ENCODE data around the gene ACOT7. TPM values are rescaled to one million over a fixed set of nuclear protein-coding genes. Genes with fewer than 3 reads are reported as not detected.
"Not testable (repeated sequence)": the region's sequence is repeated elsewhere in the genome, so short reads cannot be mapped to it uniquely, and the experiment has no call there.

ACOT7 gene
- polyA plus RNA-seq, 4 donors: 18.2 to 34.2 (median 27.5) TPM

GRCh38 chr1:6365047-6365446 is 28.5 kb downstream of the ACOT7 start:
- no peak for DNase-seq (ENCODE audit: low read depth in 4 of 4, low spot score in 3 of 4)

- DNase-seq (ENCODE audit: low read depth in 4 of 4, low spot score in 3 of 4): not testable (repeated sequence)
These were observed 30.3 kb downstream of the ACOT7 start for GRCh38 chr1:6363085-6363884.

DNA sequence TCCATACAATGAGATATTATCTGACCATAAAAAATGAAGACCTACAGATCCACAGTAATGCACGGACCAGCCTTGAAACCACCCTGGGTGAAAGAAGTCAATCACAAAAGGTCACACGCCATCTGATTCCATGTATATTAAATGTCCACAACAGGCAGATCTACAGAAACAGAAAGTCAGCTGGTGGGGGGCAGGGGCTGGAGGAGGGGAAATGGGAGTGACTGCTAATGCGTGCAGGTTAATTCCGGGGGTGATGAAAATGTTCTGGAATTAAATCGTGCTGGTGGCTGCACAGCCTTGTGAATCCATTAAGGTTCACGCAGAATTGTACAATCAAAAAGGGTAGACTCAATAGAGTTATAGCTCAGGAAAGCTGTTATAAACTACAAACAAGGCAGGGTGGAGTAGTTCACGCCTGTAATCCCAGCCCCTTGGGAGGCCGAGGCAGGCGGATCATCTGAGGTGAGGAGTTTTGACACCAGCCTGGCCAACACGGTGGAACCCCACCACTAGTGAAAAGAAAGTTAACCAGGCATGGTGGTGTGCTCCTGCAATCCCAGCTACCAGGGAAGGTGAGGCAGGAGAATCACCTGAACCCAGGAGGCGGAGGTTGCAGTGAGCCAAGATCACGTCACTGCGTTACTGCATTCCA is 32.3 kb downstream of the ACOT7 start:
- DNase-seq (ENCODE audit: low read depth in 4 of 4, low spot score in 3 of 4): no peak

DNA sequence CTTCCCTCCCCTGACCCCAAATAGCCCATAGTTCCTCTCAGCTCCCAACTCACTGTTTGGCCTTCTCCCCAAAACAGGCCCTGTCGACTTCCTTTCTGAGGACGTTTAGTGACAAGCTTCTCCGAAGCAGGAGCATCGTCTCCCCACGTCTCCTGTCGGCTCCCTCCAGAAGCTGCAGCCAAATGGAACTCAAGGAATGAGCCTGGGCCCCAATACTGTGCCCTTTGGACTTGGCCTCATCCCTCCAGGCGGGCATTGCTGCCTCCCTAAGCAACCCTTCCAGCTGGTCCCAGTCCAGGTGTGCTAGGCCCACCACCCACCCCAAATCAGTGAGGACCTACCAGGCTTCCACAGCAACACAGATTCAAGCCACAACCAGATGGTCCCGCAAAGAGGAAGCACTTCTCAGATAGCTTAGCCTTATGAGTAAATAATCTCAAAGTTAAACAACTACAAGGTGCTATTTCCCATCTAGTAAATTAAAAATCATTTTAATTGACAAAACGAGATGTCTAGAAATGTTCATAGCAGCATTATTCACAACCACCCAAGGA is 33.0 kb downstream of the ACOT7 start:
- no peak for DNase-seq (ENCODE audit: low read depth in 4 of 4, low spot score in 3 of 4)

DNA sequence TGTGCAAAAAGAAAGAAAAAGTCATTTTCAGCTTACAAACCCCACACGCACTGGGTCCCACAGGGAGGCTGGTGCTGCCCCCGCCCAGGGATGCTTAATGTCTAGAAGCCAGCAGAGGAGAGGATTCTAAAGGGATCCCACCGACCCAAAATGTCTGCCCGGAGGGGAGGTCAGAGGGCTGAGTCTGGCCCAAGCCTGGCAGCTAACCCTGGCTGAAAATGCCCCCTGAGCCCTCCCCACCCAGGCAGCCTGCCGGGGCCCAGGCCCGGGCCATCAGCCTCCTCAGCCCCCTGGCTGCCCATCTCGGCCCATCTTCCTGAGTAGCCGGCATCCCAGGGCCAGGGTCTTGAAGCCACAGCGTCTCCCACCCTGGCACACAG is 33.5 kb downstream of the ACOT7 start:
- no peak for DNase-seq (ENCODE audit: low read depth in 4 of 4, low spot score in 3 of 4)

- peak in 3 of 4 donors; percentile 42 to 63 (median 61) for DNase-seq (ENCODE audit: low read depth in 4 of 4, low spot score in 3 of 4)
These were observed 34.1 kb downstream of the ACOT7 start for GRCh38 chr1:6359216-6360116.

DNA sequence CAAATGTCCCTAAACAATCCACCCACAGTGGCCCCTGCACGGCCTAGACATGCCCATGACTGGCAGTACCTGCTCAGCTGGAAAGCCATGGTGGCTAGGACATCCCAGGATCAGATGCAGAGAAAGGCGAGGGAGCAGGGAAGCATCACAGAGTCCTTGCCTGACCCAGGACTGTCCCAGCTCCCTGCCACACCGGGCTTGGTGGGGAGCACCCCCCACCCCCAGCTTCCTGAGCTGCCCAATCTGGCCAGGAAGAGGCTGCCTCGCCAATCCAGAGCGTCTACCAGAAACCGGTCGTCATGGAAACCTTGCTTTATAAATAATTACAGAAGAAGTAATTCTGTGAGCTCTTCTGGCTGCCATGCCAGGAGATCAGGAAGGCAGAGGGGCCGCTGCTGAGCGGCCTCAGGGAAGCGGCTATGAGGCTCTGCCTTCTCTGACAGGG is 34.8 kb downstream of the ACOT7 start:
- no peak for DNase-seq (ENCODE audit: low read depth in 4 of 4, low spot score in 3 of 4)

GRCh38 chr1:6358144-6358624 is 35.4 kb downstream of the ACOT7 start:
- no peak for DNase-seq (ENCODE audit: low read depth in 4 of 4, low spot score in 3 of 4)

GRCh38 chr1:6357243-6357936 is 36.2 kb downstream of the ACOT7 start:
- no peak for DNase-seq (ENCODE audit: low read depth in 4 of 4, low spot score in 3 of 4)

DNA sequence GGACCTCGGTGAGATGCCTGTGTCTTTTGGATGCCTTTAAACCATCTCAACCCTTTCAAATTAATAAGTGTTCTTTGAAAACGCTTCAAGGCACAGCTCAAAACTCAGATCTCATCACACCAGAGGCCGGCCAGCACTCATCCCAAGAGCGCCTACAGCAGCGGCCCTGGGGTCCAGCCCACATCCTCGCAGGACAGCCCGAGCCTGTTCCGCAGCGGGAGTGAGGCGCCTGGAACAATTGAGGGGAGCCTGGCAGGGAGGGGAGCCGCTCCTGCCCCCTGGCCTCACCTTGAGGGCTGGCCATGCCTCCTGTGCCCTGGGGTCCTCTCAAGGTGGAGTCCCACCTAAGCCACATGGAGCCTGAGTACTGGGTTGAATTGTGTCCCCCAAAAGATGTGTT is 37.9 kb downstream of the ACOT7 start:
- no peak for DNase-seq (ENCODE audit: low read depth in 4 of 4, low spot score in 3 of 4)

- DNase-seq (ENCODE audit: low read depth in 4 of 4, low spot score in 3 of 4): no peak
These were observed 38.8 kb downstream of the ACOT7 start for GRCh38 chr1:6354659-6355317.

DNA sequence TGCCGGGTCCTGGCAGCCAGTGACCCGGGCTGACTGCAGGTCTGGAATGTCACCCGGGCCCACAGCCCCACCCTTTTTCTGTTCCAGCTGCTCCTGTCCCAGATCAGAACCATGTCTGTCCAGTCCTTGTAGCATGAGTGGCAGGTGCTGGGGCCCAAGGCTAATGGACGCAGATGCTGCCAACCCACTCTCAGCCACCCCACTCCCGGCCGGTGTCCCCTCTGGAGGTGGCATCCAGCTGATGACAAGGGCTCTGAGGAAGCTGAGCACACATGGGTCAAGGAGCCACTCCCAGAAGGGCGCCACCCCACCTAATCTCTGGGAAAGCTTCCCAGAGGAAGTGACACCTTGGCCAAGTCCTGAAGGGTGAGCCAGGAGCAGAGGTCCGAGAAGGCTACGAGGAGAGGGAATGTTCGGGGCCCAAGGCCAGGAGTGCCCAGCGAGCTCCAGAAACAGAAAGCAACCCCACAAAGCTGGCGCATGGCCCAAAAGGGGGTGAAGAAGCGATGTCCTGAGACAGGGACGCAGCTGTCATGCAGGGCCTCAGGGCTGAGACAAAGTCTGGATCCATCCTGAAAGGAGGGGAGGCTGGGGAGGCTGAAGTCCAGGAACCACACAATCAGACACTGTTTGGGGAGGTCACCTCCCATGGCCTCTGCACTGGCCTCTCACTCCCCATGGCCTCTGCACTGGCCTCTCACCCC is 39.5 kb downstream of the ACOT7 start:
- DNase-seq (ENCODE audit: low read depth in 4 of 4, low spot score in 3 of 4): no peak

DNA sequence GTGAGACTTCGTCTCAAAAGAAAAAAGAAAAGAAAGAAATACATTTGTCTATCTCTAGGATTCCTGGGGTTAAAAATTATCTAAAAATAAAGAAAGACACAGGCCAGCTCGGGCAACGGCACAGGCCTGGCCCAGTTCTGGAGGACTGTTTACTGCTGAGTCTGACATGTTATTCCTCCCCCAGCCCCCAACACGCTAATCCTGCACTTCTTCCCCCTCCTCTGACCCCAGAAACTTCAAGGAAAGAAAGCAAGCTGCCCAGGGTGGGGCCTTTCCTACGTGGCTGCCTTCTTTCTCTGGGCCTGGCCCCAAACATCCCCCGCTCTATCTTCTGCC is 40.0 kb downstream of the ACOT7 start:
- DNase-seq (ENCODE audit: low read depth in 4 of 4, low spot score in 3 of 4): no peak

DNA sequence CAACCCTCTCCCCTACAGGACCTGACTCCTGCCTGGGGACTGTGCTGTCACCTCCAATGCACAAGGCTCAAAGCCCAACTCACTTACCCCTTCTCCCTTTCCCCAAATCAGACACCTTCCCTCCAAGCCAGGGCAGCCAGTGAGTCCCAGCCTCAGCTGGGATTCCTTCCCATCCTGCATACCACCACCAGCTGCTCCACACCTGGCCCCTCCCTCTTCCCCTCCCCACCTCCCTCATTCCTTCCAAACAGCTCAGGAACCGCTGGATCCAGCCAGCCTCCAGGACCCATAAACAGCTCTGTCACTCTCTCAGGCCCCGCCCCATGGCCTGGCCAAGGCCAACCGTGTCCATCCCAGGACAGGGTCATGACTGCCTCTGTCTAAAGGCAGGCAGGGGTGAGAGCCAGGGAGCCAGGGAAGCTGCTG is 41.4 kb downstream of the ACOT7 start:
- no peak for DNase-seq (ENCODE audit: low read depth in 4 of 4, low spot score in 3 of 4)

- no peak for DNase-seq (ENCODE audit: low read depth in 4 of 4, low spot score in 3 of 4)
These were observed 42.0 kb downstream of the ACOT7 start for GRCh38 chr1:6351480-6352137.

DNA sequence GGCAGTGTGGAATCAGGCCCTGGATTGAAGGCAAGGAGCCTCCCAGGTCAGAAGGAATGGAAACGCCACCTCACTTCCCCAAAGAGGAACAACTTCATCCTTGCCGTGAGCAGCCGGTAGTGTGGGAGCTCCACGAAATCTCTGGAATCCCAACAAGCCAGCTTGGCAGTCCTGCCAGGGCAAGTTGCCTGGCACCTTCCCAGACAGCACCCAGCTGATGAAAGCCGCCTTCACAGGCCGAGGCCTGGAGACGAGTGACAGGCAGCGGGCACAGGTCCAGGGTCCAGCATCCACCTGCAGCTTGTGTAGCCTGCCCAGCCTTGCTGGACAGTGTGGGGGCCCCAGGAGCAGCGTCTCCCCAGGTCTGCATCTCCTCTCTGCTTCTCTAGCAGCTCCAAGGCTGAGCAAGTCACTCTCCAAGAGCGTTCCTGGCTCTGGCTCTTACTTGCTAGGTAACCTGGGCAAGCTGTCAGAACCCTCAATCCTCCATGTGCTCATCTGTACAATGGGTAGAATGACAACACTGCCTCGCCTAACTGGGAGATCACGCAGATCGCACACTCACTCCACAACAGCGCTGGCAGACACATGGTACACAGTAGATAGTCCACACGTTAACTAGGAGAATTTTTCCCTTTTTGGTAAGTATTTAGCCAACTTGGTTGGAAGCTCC is 43.0 kb downstream of the ACOT7 start:
- DNase-seq (ENCODE audit: low read depth in 4 of 4, low spot score in 3 of 4): no peak

- DNase-seq (ENCODE audit: low read depth in 4 of 4, low spot score in 3 of 4): no peak
These were observed 44.2 kb downstream of the ACOT7 start for GRCh38 chr1:6349254-6349943.
